Measurements from ENCODE around the gene P2RX7. TPM values are rescaled to one million over a fixed set of nuclear protein-coding genes. Genes with fewer than 3 reads are reported as not detected.

Gene P2RX7
- total and polyA plus RNA-seq, 12 donors, result 1.2 to 13.5 (median 6.2) TPM

DNA sequence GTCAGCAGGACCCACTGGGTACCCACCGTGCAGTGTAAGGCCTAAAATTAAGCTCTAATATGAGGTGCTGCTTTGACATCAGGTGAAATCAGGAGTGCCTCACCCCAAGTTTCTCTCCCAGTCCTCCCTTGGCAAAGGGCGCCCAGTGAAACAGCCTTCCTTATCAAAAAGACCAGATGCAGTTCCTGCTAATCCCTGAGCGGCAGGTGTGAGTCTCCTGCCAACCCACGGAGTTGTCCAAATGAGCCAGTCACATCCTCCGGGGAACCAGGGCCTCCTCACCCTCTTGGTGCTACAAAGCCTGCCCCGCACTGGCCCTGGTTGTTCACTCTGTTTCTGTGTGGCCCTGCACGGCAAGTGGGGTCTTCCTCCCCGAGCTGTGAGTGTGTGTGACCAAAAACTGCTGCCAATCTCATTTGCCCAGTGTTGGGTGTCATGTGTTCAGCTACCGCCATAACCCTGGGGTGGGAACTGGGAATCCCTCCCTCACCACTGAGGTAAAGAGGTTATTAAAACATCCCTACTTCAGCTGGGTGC is 57.0 kb downstream of the P2RX7 start:
- Histone ChIP-seq H3K36me3 (replicated peaks in 1 of 2) (no peaks in the 10 kb centered on the region), H3K9me3 (replicated peaks in 1 of 3) (no peaks in the 10 kb centered on the region), H3K27me3 (no peaks in the 10 kb centered on the region), H3K4me1 (replicated peaks in 1 of 2) (no peaks in the 10 kb centered on the region), H3K4me3 (no peak overlapping the region), H3K27ac (no peak overlapping the region)
- intact Hi-C loops (cut with DNase I), result no loop called here
- no peak for DNase-seq
- 76 to 90% (median 86%) methylated on average over 3 to 9 of the region's 9 CpGs for WGBS, 4 donors
- no peak for TF ChIP-seq POLR2A (IDR thresholded peaks at IDR 0.05)
- TF ChIP-seq, protein P1, sequence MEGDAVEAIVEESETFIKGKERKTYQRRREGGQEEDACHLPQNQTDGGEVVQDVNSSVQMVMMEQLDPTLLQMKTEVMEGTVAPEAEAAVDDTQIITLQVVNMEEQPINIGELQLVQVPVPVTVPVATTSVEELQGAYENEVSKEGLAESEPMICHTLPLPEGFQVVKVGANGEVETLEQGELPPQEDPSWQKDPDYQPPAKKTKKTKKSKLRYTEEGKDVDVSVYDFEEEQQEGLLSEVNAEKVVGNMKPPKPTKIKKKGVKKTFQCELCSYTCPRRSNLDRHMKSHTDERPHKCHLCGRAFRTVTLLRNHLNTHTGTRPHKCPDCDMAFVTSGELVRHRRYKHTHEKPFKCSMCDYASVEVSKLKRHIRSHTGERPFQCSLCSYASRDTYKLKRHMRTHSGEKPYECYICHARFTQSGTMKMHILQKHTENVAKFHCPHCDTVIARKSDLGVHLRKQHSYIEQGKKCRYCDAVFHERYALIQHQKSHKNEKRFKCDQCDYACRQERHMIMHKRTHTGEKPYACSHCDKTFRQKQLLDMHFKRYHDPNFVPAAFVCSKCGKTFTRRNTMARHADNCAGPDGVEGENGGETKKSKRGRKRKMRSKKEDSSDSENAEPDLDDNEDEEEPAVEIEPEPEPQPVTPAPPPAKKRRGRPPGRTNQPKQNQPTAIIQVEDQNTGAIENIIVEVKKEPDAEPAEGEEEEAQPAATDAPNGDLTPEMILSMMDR (IDR thresholded peaks at IDR 0.05), result no peak

DNA sequence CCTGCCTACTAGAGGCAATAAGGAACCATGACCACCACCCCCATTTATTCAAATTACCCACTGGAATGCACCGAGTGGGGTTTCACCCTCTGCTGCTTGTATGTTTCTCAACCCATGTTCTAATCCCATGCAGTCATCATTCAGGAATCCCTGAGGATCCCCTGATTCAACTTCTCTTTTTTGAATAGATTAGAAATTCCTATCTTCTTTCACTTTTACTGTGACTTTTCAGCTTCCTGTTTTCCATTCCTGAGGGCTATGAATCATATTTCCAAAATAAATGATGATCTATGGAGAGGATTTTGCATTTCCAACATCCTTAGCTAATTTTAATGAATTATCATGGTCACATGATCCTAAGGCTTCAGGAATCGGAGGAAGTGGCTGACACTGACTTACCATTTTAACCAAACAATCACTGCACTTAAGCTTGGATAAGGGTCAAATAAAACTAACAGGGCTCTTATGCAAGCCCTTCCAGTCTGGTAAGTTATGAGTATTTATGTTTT is 57.9 kb downstream of the P2RX7 start:
- WGBS, 4 donors, result 19 to 40% (median 29%) methylated on average over 2 of the region's 2 CpGs
- no peaks in the 10 kb centered on the region for H3K27me3 ChIP-seq

DNA sequence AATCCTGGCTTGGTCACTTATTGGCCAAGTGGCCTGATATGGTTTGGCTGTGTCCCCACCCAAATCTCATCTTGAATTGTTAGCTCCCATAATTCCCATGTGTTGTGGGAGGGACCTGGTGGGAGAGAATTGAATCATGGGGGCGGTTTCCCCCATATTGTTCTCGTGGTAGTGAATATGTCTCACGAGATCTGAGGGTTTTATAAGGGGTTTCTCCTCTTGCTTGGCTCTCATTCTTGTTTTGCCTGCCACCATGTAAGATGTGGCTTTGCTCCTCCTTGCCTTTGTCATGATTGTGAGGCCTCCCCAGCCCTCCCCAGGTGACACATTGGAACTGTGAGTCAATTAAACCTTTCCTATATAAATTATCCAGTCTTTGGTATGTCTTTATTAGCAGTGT is 58.5 kb downstream of the P2RX7 start:
- DNase-seq, result no peak
- no peaks in the 10 kb centered on the region for H3K4me1 ChIP-seq (replicated peaks in 1 of 2)
- intact Hi-C loops (cut with DNase I), result no loop called here
- H3K9me3 ChIP-seq (replicated peaks in 1 of 3), result no peaks in the 10 kb centered on the region
- no peaks in the 10 kb centered on the region for H3K27me3 ChIP-seq
- no peaks in the 10 kb centered on the region for H3K36me3 ChIP-seq (replicated peaks in 1 of 2)
- H3K4me3 ChIP-seq, result no peak overlapping the region
- peak overlapping the region in 2 of 5 donors; percentile 34 to 68 for H3K27ac ChIP-seq
- WGBS, 4 donors, result 84 to 98% (median 93%) methylated on average over 3 of the region's 3 CpGs
- TF ChIP-seq, protein P1 (IDR thresholded peaks at IDR 0.05), result no peak
- TF ChIP-seq POLR2A (IDR thresholded peaks at IDR 0.05), result no peak

More for the DNA sequence above, 57.9 kb downstream of the P2RX7 start:
- TF ChIP-seq, protein P1 (IDR thresholded peaks at IDR 0.05), result no peak
- no peak for TF ChIP-seq POLR2A (IDR thresholded peaks at IDR 0.05)
- H3K27ac ChIP-seq, result peak overlapping the region in 2 of 5 donors; percentile 42 to 68
- DNase-seq, result peak in 1 of 7 donors; percentile 30
- H3K4me1 ChIP-seq (replicated peaks in 1 of 2), result no peaks in the 10 kb centered on the region
- intact Hi-C loops (cut with DNase I), result no loop called here
- H3K9me3 ChIP-seq (replicated peaks in 1 of 3), result no peaks in the 10 kb centered on the region
- no peaks in the 10 kb centered on the region for H3K36me3 ChIP-seq (replicated peaks in 1 of 2)
- H3K4me3 ChIP-seq, result no peak overlapping the region

DNA sequence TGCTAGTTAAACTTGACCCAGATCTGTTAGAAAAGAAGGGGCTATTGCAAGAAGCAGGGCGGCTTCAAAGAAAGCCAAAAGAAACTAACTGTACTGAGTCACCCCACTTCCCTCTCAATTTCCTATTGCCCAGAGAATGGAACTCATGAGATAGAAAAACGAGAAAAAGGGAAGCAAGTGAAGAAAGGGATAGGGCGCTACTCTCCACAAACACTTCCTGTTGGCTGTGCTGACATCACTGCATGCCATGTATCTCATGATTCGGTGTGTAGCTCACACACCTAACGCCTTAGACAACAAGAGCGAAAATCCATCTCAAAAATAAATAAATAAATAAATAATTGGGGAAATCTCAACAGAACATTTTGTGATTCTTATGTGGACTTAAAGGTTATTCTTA is 64.2 kb downstream of the P2RX7 start:
- Histone ChIP-seq H3K4me1 (replicated peaks in 1 of 2) (no peaks in the 10 kb centered on the region), H3K4me3 (no peak overlapping the region), H3K27me3 (no peaks in the 10 kb centered on the region), H3K27ac (peak overlapping the region in 1 of 5 donors; percentile 71), H3K9me3 (replicated peaks in 1 of 3) (no peaks in the 10 kb centered on the region), H3K36me3 (replicated peaks in 1 of 2) (no peaks in the 10 kb centered on the region)
- TF ChIP-seq, protein P1 (IDR thresholded peaks at IDR 0.05), result no peak
- TF ChIP-seq POLR2A (IDR thresholded peaks at IDR 0.05), result no peak
- intact Hi-C loops (cut with DNase I), result no loop called here
- peak in 1 of 7 donors; percentile 25 for DNase-seq
- 69 to 75% (median 70%) methylated on average over 6 of the region's 6 CpGs for WGBS, 4 donors

All from adrenal gland (tissue), 12 donors.